ENCODE results near the gene ADH1C. TPM values are rescaled to one million over a fixed set of nuclear protein-coding genes. Genes with fewer than 3 reads are reported as not detected.

Gene ADH1C
- not detected for total RNA-seq
- not detected for polyA plus RNA-seq
- total RNA-seq = 0 reads per million in 6 experiments

DNA sequence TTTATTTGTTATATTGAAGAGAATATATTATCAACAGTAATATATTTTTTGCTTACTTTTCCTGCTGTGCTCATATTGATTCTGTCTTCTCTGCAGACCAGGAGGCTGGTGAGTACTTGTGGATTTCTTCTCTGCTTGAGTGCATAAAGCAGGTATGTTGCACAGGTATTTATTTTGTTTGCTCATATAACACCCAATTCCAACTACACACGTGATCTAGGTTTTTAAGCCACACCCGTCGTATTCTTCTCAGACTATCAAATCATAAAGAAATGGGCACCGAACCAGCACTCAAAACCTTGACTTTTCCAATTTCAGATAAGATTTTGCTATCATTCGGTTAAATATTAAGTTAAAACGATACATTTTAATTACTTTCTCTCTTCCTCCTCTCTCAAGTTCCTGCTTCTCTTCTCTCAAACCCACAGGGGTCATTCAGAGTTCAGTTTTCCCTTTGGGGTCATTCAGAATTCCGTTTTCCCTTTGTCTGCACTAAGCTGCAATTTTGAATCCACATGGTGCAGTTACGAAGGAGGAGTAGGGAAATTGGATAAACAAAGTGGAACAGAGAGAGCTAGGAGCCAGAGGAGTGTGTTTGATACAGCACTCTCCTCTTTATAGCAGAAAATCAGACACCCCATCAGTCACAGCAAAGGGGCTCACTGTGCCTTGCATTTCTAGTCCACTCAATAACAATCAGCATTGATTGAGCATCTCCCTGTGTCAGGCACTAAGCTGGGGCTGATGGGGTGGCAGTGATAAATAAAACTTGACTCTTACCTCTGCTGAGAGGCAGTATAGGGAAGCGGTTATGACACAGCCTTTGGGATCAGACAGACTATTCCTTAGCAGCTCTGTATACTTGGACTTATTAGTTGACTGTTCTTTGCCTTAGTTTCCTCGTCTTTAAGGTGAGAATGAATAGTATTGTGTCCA lies at the start of gene ADH1C:
TSS of gene ADH1C (minus strand) at position 145 of the 936 bp plus-strand sequence. CDS start at position 74, 71 bp downstream.
- H3K9me3 Mint-ChIP-seq = peaks cover 0 to 22% (median 10%) of the 10 kb centered on the region in 9 donors
- POLR2A ChIA-PET = no interaction called here
- H3K27me3 Mint-ChIP-seq = peaks cover 1 to 16% (median 10%) of the 10 kb centered on the region in 5 donors
- H3K27ac Mint-ChIP-seq = no peak within 1 kb of the TSS
- peaks cover 0 to 15% (median 13%) of the 10 kb centered on the region in 3 donors for H3K36me3 Mint-ChIP-seq
- peaks cover 2 to 13% (median 7%) of the 10 kb centered on the region in 4 donors for H3K4me1 Mint-ChIP-seq
- DNase-seq = no peak
- H3K4me3 Mint-ChIP-seq = no peak within 1 kb of the TSS
- ATAC-seq = no peak

GRCh38 chr4:99400831-99401230 lies 48.3 kb upstream of the ADH1C start:
- no peaks in the 10 kb centered on the region for H3K27me3 Mint-ChIP-seq
- H3K27ac Mint-ChIP-seq = no peak overlapping the region
- peaks cover 0 to 5% (median 0%) of the 10 kb centered on the region in 4 donors for H3K4me1 Mint-ChIP-seq
- H3K36me3 Mint-ChIP-seq = no peaks in the 10 kb centered on the region
- POLR2A ChIA-PET = no interaction called here
- H3K9me3 Mint-ChIP-seq = peaks cover 0 to 4% (median 0%) of the 10 kb centered on the region in 9 donors
- ATAC-seq (no peak), DNase-seq (no peak)
- H3K4me3 Mint-ChIP-seq = no peak overlapping the region

DNA sequence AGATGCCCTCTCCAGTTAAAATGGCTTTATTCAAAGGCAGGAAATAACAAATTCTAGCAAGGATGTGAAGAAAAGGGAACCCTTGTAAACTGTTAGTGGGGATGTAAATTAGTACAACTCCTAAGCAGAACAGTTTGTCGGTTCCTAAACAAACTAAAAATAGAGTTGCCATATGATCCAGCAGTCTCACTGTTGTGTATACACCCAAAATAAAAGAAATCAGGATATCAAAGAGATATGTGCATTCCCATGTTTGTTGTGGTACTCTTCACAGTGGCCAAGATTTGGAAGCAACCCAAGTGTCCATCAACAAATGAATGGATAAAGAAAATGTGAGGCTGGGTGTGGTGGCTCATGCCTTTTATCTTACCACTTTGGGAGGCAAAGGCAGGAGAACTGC lies 46.5 kb upstream of the ADH1C start:
- Mint-ChIP-seq H3K27ac (no peak overlapping the region), H3K4me1 (no peaks in the 10 kb centered on the region), H3K4me3 (no peak overlapping the region), H3K27me3 (peaks cover 0 to 2% (median 0%) of the 10 kb centered on the region in 5 donors), H3K36me3 (no peaks in the 10 kb centered on the region), H3K9me3 (peaks cover 0 to 4% (median 0%) of the 10 kb centered on the region in 9 donors)
- POLR2A ChIA-PET = no interaction called here
- DNase-seq (no peak), ATAC-seq (no peak)

GRCh38 chr4:99395595-99396364 lies 43.2 kb upstream of the ADH1C start:
- H3K36me3 Mint-ChIP-seq = peaks cover 0 to 3% (median under 1%) of the 10 kb centered on the region in 3 donors
- H3K4me1 Mint-ChIP-seq = no peaks in the 10 kb centered on the region
- H3K4me3 Mint-ChIP-seq = no peak overlapping the region
- no peak overlapping the region for H3K27ac Mint-ChIP-seq
- ATAC-seq (no peak), DNase-seq (no peak)
- H3K9me3 Mint-ChIP-seq = peaks cover 0 to 7% (median 0%) of the 10 kb centered on the region in 9 donors
- POLR2A ChIA-PET = no interaction called here
- H3K27me3 Mint-ChIP-seq = peaks cover 0 to 3% (median 2%) of the 10 kb centered on the region in 5 donors

- ATAC-seq = no peak
These were observed 42.4 kb upstream of the ADH1C start for GRCh38 chr4:99394896-99395295.

GRCh38 chr4:99390055-99390454 lies 37.5 kb upstream of the ADH1C start:
- H3K9me3 Mint-ChIP-seq = peaks cover 0 to 5% (median 0%) of the 10 kb centered on the region in 9 donors
- ATAC-seq = no peak
- peaks cover 0 to 7% (median 6%) of the 10 kb centered on the region in 5 donors for H3K27me3 Mint-ChIP-seq
- H3K4me1 Mint-ChIP-seq = no peaks in the 10 kb centered on the region
- peaks cover 0 to 5% (median 2%) of the 10 kb centered on the region in 3 donors for H3K36me3 Mint-ChIP-seq
- H3K27ac Mint-ChIP-seq = no peak overlapping the region
- DNase-seq = no peak
- POLR2A ChIA-PET = no interaction called here
- no peak overlapping the region for H3K4me3 Mint-ChIP-seq

More at GRCh38 chr4:99394896-99395295, 42.4 kb upstream of the ADH1C start:
- Mint-ChIP-seq H3K9me3 (peaks cover 0 to 7% (median 0%) of the 10 kb centered on the region in 9 donors), H3K4me1 (no peaks in the 10 kb centered on the region), H3K36me3 (peaks cover 0 to 5% (median 2%) of the 10 kb centered on the region in 3 donors), H3K4me3 (no peak overlapping the region), H3K27me3 (peaks cover 0 to 6% (median 2%) of the 10 kb centered on the region in 5 donors), H3K27ac (no peak overlapping the region)
- POLR2A ChIA-PET = no interaction called here
- no peak for DNase-seq

GRCh38 chr4:99389606-99390005 lies 37.1 kb upstream of the ADH1C start:
- POLR2A ChIA-PET = no interaction called here
- DNase-seq = no peak
- Mint-ChIP-seq H3K9me3 (peaks cover 0 to 5% (median 0%) of the 10 kb centered on the region in 9 donors), H3K27me3 (peaks cover 0 to 9% (median 6%) of the 10 kb centered on the region in 5 donors), H3K27ac (no peak overlapping the region), H3K36me3 (peaks cover 0 to 5% (median 2%) of the 10 kb centered on the region in 3 donors), H3K4me3 (no peak overlapping the region), H3K4me1 (no peaks in the 10 kb centered on the region)
- no peak for ATAC-seq

- Mint-ChIP-seq H3K4me1 (no peaks in the 10 kb centered on the region), H3K36me3 (no peaks in the 10 kb centered on the region), H3K27ac (no peak overlapping the region), H3K4me3 (no peak overlapping the region), H3K27me3 (peaks cover 1 to 14% (median 9%) of the 10 kb centered on the region in 5 donors), H3K9me3 (peaks cover 0 to 2% (median 0%) of the 10 kb centered on the region in 9 donors)
- ATAC-seq (no peak), DNase-seq (no peak)
- POLR2A ChIA-PET = no interaction called here
These were observed 31.4 kb upstream of the ADH1C start for GRCh38 chr4:99383833-99384392.

- H3K36me3 Mint-ChIP-seq = peaks cover 0 to 4% (median 0%) of the 10 kb centered on the region in 3 donors
- DNase-seq (no peak), ATAC-seq (no peak)
- POLR2A ChIA-PET = no interaction called here
- H3K4me3 Mint-ChIP-seq = no peak overlapping the region
- H3K27me3 Mint-ChIP-seq = peaks cover 1 to 14% (median 8%) of the 10 kb centered on the region in 5 donors
- H3K9me3 Mint-ChIP-seq = peaks cover 0 to 5% (median 0%) of the 10 kb centered on the region in 9 donors
- no peak overlapping the region for H3K27ac Mint-ChIP-seq
- no peaks in the 10 kb centered on the region for H3K4me1 Mint-ChIP-seq
These were observed 30.9 kb upstream of the ADH1C start for GRCh38 chr4:99383399-99383798.

DNA sequence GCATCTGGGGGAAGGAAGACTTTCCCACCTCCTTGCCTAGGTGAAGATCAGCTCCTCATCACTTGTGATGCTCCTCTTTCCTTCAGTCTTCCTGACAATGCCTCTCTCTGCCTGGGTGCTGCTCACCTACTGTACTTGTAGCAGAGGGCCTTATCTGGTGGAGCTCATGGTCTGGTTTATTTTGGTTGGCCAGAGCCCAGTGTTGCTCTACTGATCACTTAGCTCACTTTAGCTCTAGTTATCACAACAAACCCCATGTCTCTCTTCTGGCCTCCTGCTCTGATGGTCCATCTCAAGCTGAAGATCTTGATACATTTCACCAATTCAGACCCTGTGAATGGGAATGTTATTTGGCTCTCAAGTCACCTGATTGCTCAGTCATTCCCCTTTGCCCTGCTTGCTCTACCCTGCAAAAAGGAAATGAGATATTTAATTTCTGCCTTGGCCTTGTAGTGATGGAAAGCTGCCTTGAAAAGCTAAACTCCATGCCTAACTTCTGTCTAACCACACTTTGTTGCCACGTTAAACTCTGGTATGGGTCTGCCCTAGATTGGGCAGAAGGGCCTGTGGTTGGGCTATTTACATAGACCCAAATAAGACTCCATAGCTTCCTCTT lies 30.3 kb upstream of the ADH1C start:
- ATAC-seq (no peak), DNase-seq (no peak)
- Mint-ChIP-seq H3K9me3 (peaks cover 0 to 5% (median 0%) of the 10 kb centered on the region in 9 donors), H3K27ac (no peak overlapping the region), H3K27me3 (peaks cover 1 to 14% (median 8%) of the 10 kb centered on the region in 5 donors), H3K36me3 (peaks cover 0 to 4% (median 0%) of the 10 kb centered on the region in 3 donors), H3K4me3 (no peak overlapping the region), H3K4me1 (no peaks in the 10 kb centered on the region)
- POLR2A ChIA-PET = no interaction called here

- peaks cover 0 to 6% (median 2%) of the 10 kb centered on the region in 9 donors for H3K9me3 Mint-ChIP-seq
- H3K27me3 Mint-ChIP-seq = peaks cover 6 to 18% (median 10%) of the 10 kb centered on the region in 5 donors
- DNase-seq = no peak
- no peaks in the 10 kb centered on the region for H3K4me1 Mint-ChIP-seq
- H3K36me3 Mint-ChIP-seq = peaks cover 0 to 4% (median 0%) of the 10 kb centered on the region in 3 donors
- no peak for ATAC-seq
- H3K27ac Mint-ChIP-seq = no peak overlapping the region
- no peak overlapping the region for H3K4me3 Mint-ChIP-seq
- POLR2A ChIA-PET = no interaction called here
These were observed 29.1 kb upstream of the ADH1C start for GRCh38 chr4:99381588-99382175.

- POLR2A ChIA-PET = no interaction called here
- Mint-ChIP-seq H3K9me3 (peaks cover 7 to 23% (median 12%) of the 10 kb centered on the region in 9 donors), H3K36me3 (peaks cover 2 to 20% (median 7%) of the 10 kb centered on the region in 3 donors), H3K27me3 (peaks cover 9 to 19% (median 11%) of the 10 kb centered on the region in 5 donors), H3K4me1 (no peaks in the 10 kb centered on the region), H3K27ac (peak overlapping the region in 1 of 10 donors; percentile 9), H3K4me3 (no peak overlapping the region)
- DNase-seq = no peak
- no peak for ATAC-seq
These were observed 27.0 kb upstream of the ADH1C start for GRCh38 chr4:99379571-99379970.

Data from naive thymus-derived CD8-positive, alpha-beta T cell (primary cell).